Caco-2 (cell line): Measurements from ENCODE around the gene WDR59. TPM values are rescaled to one million over a fixed set of nuclear protein-coding genes. Genes with fewer than 3 reads are reported as not detected.

Experiments
- BruUV-seq: library from RNA; stranded (reverse); fragments of 400-500 nt; replicated peaks from 2 replicates; lab custom pipeline; 2021; lab: Mats Ljungman, UMichigan
- CTCF ChIA-PET: fragments of 300-600 bp; sonication (Branson Sonifier 250); formaldehyde crosslinking; loops from one replicate; lab custom pipeline; 2022; ENCODE audit warnings: antibody characterized with exemption; lab: Charles Lee
- POLR2A ChIA-PET: fragments of 300-600 bp; sonication (Branson Sonifier 250); formaldehyde crosslinking; loops from one replicate; lab custom pipeline; 2022; ENCODE audit warnings: antibody characterized with exemption; lab: Charles Lee
- DNase-seq, 2 experiments: peaks; one replicate each; pipeline versions ENCODE4 v3.0.0 to v3.0.0-alpha.2; 2020 to 2022
- H3K27me3 ChIP-seq: replicated peaks from 2 replicates; pipeline ENCODE4 v1.6.0; 2011; ENCODE audit warnings: low read length; ENCODE audit not compliant: control insufficient read depth, insufficient read depth
- H3K36me3 ChIP-seq: 2 replicates; pipeline ENCODE4 v1.5.1; 2011; ENCODE audit warnings: low read length; ENCODE audit not compliant: control insufficient read depth, insufficient read depth
- H3K4me1 ChIP-seq: fragments of 250-450 bp; sonication (Bioruptor Pico); 2 replicates; pipeline ENCODE4 v1.5.1; 2020; ENCODE audit warnings: mild to moderate bottlenecking
- H3K4me3 ChIP-seq: 2 replicates; pipeline ENCODE4 v1.5.1; 2011; ENCODE audit warnings: low read depth, mild to moderate bottlenecking, control low read depth, low read length
- H3K9me3 ChIP-seq: fragments of 250-450 bp; sonication (Bioruptor Pico); 2 replicates; pipeline ENCODE4 v1.5.1; 2020; ENCODE audit warnings: mild to moderate bottlenecking, moderate library complexity
- H3K27ac Mint-ChIP-seq: one replicate; pipeline ENCODE4 v1.8.0; 2022; ENCODE audit warnings: mixed read lengths; ENCODE audit not compliant: unreplicated experiment
- H3K27me3 Mint-ChIP-seq: one replicate; pipeline ENCODE4 v1.8.0; 2022; ENCODE audit warnings: mixed read lengths; ENCODE audit not compliant: insufficient read depth, unreplicated experiment
- H3K36me3 Mint-ChIP-seq: one replicate; pipeline ENCODE4 v1.8.0; 2022; ENCODE audit warnings: mild to moderate bottlenecking, mixed read lengths; ENCODE audit not compliant: insufficient read depth, unreplicated experiment
- H3K4me1 Mint-ChIP-seq: one replicate; pipeline ENCODE4 v1.8.0; 2022; ENCODE audit warnings: low read depth, mixed read lengths; ENCODE audit not compliant: unreplicated experiment
- H3K4me3 Mint-ChIP-seq: one replicate; pipeline ENCODE4 v1.8.0; 2022; ENCODE audit warnings: mild to moderate bottlenecking, moderate library complexity, mixed read lengths; ENCODE audit not compliant: unreplicated experiment
- H3K9me3 Mint-ChIP-seq: one replicate; pipeline ENCODE4 v1.8.0; 2022; ENCODE audit warnings: mixed read lengths; ENCODE audit not compliant: unreplicated experiment
- CTCF ChIP-seq, 2 experiments: fragments of 200-600 bp in 1 of 2; IDR thresholded peaks; 1 replicate in 1 of 2; 2 replicates in 1 of 2; pipeline versions ENCODE4 v1.5.1 to v1.8.0; 2011 to 2022; ENCODE audit warnings: antibody characterized with exemption in 1 of 2, control low read depth in 1 of 2, inconsistent platforms in 1 of 2, low read depth in 1 of 2, low read length in 1 of 2, mild to moderate bottlenecking in 1 of 2, moderate library complexity in 1 of 2; ENCODE audit not compliant: insufficient read depth in 1 of 2, severe bottlenecking in 1 of 2, unreplicated experiment in 1 of 2
- intact Hi-C: fragments of 100-400 bp; cut with micrococcal nuclease; formaldehyde crosslinking; loops from one replicate; pipeline ENCODE4 v1.10.0; 2022; ENCODE audit not compliant: unreplicated experiment
- total RNA-seq: library from RNA; stranded (reverse); gene quantifications from 2 replicates; pipeline ENCODE4 v1.2.3, GENCODE V29; 2022

The WDR59 gene
- total RNA-seq, 1 experiment from 2014 or later: 148 TPM

DNA sequence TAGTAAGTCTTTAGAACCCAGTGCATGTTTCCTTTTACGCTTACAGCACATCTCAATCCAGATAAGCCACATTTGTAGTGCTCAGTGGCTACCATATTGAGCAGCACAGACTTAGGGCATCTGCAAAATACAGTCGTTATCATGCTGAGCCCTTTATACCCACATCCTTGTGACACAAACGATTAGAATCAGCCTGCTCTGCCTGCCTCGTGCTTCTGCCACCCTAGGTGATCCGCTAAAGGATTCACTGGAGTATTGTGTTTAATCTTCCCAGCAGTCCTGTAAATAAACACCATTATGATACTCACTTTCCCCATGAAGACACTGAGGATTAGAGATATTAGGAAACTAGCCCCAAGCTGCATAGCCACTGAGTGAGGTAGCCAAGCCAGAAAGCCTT, 159.0 kb downstream of the WDR59 start:
- H3K4me1 Mint-ChIP-seq: peaks cover 9% of the 10 kb centered on the region
- peaks cover 17% of the 10 kb centered on the region for H3K4me1 ChIP-seq
- intact Hi-C loops: loop anchor here (5.0 kb wide), 1 partner anchor 54 kb away; the partner anchor contains the start of gene FA2H
- no peak for TF ChIP-seq CTCF (IDR thresholded peaks at IDR 0.05; ENCODE audit: insufficient read depth in 1 of 2, low read depth in 1 of 2, low read length in 1 of 2, severe bottlenecking in 1 of 2, unreplicated experiment in 1 of 2)
- peaks cover 14% of the 10 kb centered on the region for H3K9me3 Mint-ChIP-seq
- ChIA-PET POLR2A (no interaction called here), CTCF (no interaction called here)
- H3K27me3 Mint-ChIP-seq: no peaks in the 10 kb centered on the region
- no peak for DNase-seq
- H3K4me3 Mint-ChIP-seq: no peak overlapping the region
- H3K4me3 ChIP-seq: no peak overlapping the region
- H3K36me3 ChIP-seq: no peaks in the 10 kb centered on the region; the same call in 1 of the 2 replicates
- no peak overlapping the region for H3K27ac Mint-ChIP-seq
- no TSS peak for BruUV-seq
- no peaks in the 10 kb centered on the region for H3K27me3 ChIP-seq
- no peaks in the 10 kb centered on the region for H3K36me3 Mint-ChIP-seq
- no peaks in the 10 kb centered on the region for H3K9me3 ChIP-seq

GRCh38 chr16:74825016-74825415, 159.9 kb downstream of the WDR59 start:
- ChIA-PET CTCF (interaction anchor here (0.7 kb wide), 1 partner anchor 38 kb away, joined by 3 read pairs; no protein-coding TSS in a partner anchor), POLR2A (interaction anchor here (0.6 kb wide), 1 partner anchor 12 kb away, joined by 3 read pairs; no protein-coding TSS in a partner anchor)
- Mint-ChIP-seq H3K9me3 (peaks cover 23% of the 10 kb centered on the region), H3K27me3 (no peaks in the 10 kb centered on the region), H3K4me3 (no peak overlapping the region), H3K4me1 (peaks cover 9% of the 10 kb centered on the region), H3K36me3 (no peaks in the 10 kb centered on the region), H3K27ac (no peak overlapping the region)
- H3K9me3 ChIP-seq: no peaks in the 10 kb centered on the region
- no peaks in the 10 kb centered on the region for H3K27me3 ChIP-seq
- no TSS peak for BruUV-seq
- peaks cover 12% of the 10 kb centered on the region for H3K4me1 ChIP-seq
- no peaks in the 10 kb centered on the region; the same call in 1 of the 2 replicates for H3K36me3 ChIP-seq
- no peak for TF ChIP-seq CTCF (IDR thresholded peaks at IDR 0.05; ENCODE audit: insufficient read depth in 1 of 2, low read depth in 1 of 2, low read length in 1 of 2, severe bottlenecking in 1 of 2, unreplicated experiment in 1 of 2)
- intact Hi-C loops: loop anchor here (5.0 kb wide), 1 partner anchor 53 kb away; the partner anchor contains the start of gene FA2H
- no peak for DNase-seq
- H3K4me3 ChIP-seq: no peak overlapping the region

Other genes with a start within 250 kb of the WDR59 start
- gene FA2H, start 210.3 kb downstream of the WDR59 start, total RNA-seq: 20.1 and 21.3 TPM in 2 replicates
- gene ZNRF1, start 13.9 kb upstream of the WDR59 start, total RNA-seq: 68.6 and 73.8 TPM in 2 replicates
- 4.1 and 4.5 TPM in 2 replicates for gene LDHD, start 131.7 kb upstream of the WDR59 start, total RNA-seq
- gene ZFP1, start 163.4 kb upstream of the WDR59 start, total RNA-seq: 11.4 and 14.2 TPM in 2 replicates
- not detected in 2 replicates for gene CTRB2, start 222.0 kb upstream of the WDR59 start, total RNA-seq
- gene CTRB1, start 233.9 kb upstream of the WDR59 start, total RNA-seq: not detected in 2 replicates